Fibroblast of pulmonary artery (primary cell): ENCODE measurements around the gene DOK4.

Source experiments
- DNase-seq: peaks from one replicate; pipeline ENCODE4 v3.0.0-alpha.2; 2010; ENCODE audit warnings: low read depth
- H3K4me3 ChIP-seq: replicated peaks from 2 replicates; pipeline ENCODE4 v1.5.1; 2011; ENCODE audit warnings: low read depth, mild to moderate bottlenecking, control low read depth, low read length, moderate library complexity
- CTCF ChIP-seq: IDR thresholded peaks from 2 replicates; pipeline ENCODE4 v1.5.1; 2011; ENCODE audit warnings: mild to moderate bottlenecking, control low read depth, low read length, inconsistent platforms; ENCODE audit errors: missing control alignments

DOK4 gene

DNA sequence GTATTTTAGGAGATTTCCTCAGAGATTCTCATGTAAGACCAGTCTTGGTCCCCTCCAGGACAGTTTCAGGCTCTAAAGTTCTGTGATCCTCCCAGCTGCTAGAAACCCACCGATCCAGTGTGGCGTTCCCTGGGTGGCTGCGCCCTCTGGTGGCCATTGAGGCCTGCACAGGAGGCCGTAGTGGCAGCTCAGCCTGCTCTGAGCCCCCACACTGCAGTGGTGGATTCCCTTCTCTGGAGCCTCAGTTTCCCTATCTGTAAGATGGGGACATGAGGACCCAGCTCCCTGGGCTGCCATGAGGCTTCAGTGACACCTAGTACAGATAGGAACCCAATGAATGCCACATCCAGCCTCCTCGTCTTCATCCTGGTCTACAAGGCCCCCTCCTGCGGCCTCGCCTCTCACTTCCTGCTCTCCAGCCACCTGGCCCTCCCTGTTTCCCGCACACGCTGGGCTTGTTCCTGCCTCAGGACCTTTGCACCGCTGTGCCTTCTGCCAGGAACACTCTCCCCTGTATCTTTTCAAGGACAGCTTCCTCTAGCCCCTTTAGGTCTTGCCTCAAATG lies 33.6 kb upstream of the DOK4 start:
- TF ChIP-seq CTCF = no peak
- DNase-seq = peak; percentile 75
- no peak overlapping the region for H3K4me3 ChIP-seq

DNA sequence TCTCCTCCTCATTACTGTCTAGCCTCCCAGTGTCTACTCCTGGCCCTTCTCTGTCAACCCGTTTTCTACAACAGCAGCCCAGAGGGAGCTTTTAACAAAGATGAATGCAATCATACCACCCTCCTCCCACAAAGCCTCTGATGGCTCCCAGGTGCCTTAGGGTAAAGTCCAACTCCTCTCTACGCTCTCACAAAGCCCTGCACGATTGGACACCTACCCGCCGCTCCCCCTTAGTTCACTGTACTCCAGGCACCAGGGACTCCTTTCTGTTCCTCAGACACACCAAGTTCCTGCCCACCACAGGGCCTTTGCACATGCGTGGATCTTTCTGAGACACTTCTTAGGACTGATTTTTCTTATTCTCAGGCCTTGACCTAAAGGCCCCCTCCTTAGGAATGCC lies 32.6 kb upstream of the DOK4 start:
- no peak for DNase-seq
- TF ChIP-seq CTCF = no peak

GRCh38 chr16:57518520-57518919 lies 32.2 kb upstream of the DOK4 start:
- TF ChIP-seq CTCF = no peak
- H3K4me3 ChIP-seq = no peak overlapping the region
- no peak for DNase-seq

More for the DNA sequence above, 32.6 kb upstream of the DOK4 start:
- H3K4me3 ChIP-seq = no peak overlapping the region

DNA sequence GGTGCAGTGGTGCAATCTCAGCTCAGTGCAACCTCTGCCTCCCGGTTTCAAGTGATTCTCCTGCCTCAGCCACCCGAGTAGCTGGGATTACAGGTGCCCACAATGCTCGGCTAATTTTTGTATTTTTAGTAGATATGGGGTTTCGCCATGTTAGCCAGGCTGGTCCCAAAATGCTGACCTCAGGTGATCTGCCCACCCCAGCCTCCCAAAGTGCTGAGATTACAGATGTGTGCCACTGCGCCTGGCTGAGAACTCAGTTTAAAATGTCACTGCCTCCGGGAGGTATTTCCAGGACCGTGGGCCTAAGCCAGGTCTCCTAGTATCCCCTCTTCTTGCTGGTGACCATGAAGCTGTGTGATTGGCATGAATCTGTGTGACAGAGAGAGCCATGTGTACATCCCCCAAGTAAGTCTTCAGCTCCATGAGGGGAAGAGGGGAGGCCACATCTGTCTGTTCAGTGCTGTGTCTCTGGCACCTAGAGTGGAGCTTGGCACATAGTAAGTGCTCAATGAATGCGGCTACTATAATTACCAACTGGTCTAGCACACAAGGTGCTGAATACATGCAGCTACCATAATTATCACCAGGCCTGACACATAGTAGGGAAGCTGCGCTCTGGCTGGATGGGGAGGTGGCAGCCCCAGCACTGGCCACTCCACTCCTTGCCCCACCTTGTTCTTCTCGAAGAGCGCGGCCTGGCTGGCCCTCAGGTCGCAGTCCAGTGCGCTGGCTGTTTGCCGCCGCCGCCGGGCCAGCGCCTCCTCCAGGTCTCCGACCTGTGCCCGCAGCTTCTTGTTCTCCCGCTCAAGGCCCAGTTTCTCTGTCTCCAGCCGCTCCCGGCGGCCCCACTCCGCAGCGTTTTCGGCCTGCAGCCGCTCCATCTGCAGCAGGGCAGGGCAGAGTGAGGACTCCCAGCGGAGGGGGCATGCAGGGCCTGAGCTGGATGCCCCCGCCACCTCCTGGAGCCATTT lies 31.4 kb upstream of the DOK4 start:
- H3K4me3 ChIP-seq = no peak overlapping the region
- TF ChIP-seq CTCF = no peak
- DNase-seq = no peak

DNA sequence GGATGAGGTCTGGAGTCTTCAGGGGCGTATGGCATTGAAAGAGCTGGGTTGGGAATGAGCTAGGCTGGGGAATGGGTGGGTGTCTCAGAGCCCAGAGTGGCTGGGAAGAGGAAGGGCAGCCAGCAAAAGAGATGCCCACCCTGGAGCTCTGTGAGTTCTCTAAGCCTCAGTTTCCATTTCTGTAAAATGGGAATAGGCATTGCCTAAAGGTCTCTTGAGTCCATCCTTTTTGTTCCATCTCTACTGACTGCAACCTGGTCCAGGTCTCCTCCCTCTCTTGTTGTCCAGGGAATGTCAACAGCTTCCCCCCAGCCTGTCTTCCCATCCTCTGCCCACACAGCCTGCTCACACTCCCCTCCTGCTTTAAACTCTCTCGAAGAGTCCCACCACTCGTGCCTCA lies 30.5 kb upstream of the DOK4 start:
- no peak for DNase-seq
- H3K4me3 ChIP-seq = no peak overlapping the region
- TF ChIP-seq CTCF = no peak

GRCh38 chr16:57516176-57516725 lies 30.0 kb upstream of the DOK4 start:
- H3K4me3 ChIP-seq = no peak overlapping the region
- no peak for TF ChIP-seq CTCF
- DNase-seq = no peak
